ENCODE results near the gene PAPOLG.

DNA sequence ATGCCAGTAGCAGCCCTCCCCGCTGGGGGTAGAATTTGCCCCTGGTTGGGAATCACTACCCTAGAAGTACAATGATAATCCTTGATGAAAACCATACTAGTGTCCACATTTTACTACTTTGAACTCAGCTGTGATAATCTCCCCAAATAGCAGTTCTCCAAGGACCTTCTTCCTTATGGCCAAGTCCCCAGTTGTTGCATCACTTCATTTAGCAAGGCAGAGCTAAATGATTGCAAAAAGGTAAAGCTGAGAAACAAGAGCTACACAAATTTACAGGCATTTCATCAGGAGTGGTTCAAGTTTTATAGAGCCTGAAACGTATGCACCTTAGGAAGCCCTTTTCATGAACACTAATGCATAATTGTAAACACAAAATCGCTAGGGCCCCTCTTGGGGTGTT, 80.4 kb downstream of the PAPOLG start:
- TF ChIP-seq, protein P1, sequence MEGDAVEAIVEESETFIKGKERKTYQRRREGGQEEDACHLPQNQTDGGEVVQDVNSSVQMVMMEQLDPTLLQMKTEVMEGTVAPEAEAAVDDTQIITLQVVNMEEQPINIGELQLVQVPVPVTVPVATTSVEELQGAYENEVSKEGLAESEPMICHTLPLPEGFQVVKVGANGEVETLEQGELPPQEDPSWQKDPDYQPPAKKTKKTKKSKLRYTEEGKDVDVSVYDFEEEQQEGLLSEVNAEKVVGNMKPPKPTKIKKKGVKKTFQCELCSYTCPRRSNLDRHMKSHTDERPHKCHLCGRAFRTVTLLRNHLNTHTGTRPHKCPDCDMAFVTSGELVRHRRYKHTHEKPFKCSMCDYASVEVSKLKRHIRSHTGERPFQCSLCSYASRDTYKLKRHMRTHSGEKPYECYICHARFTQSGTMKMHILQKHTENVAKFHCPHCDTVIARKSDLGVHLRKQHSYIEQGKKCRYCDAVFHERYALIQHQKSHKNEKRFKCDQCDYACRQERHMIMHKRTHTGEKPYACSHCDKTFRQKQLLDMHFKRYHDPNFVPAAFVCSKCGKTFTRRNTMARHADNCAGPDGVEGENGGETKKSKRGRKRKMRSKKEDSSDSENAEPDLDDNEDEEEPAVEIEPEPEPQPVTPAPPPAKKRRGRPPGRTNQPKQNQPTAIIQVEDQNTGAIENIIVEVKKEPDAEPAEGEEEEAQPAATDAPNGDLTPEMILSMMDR (IDR thresholded peaks at IDR 0.05): no peak
- no peak for TF ChIP-seq EP300 (IDR thresholded peaks at IDR 0.05)

Data from stomach (tissue), 4 donors.